Osteoblast (primary cell): ENCODE results near the gene FNBP1L. TPM values are rescaled to one million over a fixed set of nuclear protein-coding genes. Genes with fewer than 3 reads are reported as not detected.

Experiments used
- DNase-seq: peaks from one replicate; pipeline ENCODE4 v3.0.0; 2011; ENCODE audit warnings: low spot score, mixed read lengths; ENCODE audit not compliant: insufficient read length; ENCODE audit errors: missing footprints
- H2AFZ ChIP-seq: 2 replicates; pipeline ENCODE4 v1.6.0; 2011; ENCODE audit warnings: mild to moderate bottlenecking, low read length
- H3K27ac ChIP-seq: 2 replicates; pipeline ENCODE4 v1.5.1; 2011; ENCODE audit warnings: mild to moderate bottlenecking, low read depth, low read length, moderate library complexity
- H3K27me3 ChIP-seq: 2 replicates; pipeline ENCODE4 v1.6.0; 2012; ENCODE audit warnings: mild to moderate bottlenecking, control low read depth, inconsistent platforms, low read length, moderate library complexity; ENCODE audit not compliant: insufficient read depth
- H3K36me3 ChIP-seq: 2 replicates; pipeline ENCODE4 v1.5.1; 2011; ENCODE audit warnings: mild to moderate bottlenecking, low read length, control low read depth, moderate library complexity; ENCODE audit not compliant: insufficient read depth
- H3K4me1 ChIP-seq: 2 replicates; pipeline ENCODE4 v1.5.1; 2011; ENCODE audit warnings: mild to moderate bottlenecking, low read length, control low read depth, moderate library complexity; ENCODE audit not compliant: insufficient read depth
- H3K4me2 ChIP-seq: 2 replicates; pipeline ENCODE4 v1.6.0; 2011; ENCODE audit warnings: mild to moderate bottlenecking, low read length; ENCODE audit not compliant: insufficient read depth
- H3K4me3 ChIP-seq: fragments of 200-600 bp; sonication (generic); 3 replicates; pipeline ENCODE4 v1.5.1; 2012; ENCODE audit warnings: mild to moderate bottlenecking, low read length, inconsistent platforms; ENCODE audit not compliant: insufficient read depth
- H3K79me2 ChIP-seq: 2 replicates; pipeline ENCODE4 v1.6.0; 2012; ENCODE audit warnings: mild to moderate bottlenecking, low read length, control low read depth, inconsistent platforms; ENCODE audit not compliant: insufficient read depth
- H3K9me3 ChIP-seq: 2 replicates; pipeline ENCODE4 v1.5.1; 2011; ENCODE audit warnings: low read depth, low read length, control low read depth
- H4K20me1 ChIP-seq: 2 replicates; pipeline ENCODE4 v1.6.0; 2012; ENCODE audit warnings: mild to moderate bottlenecking, low read length, control low read depth; ENCODE audit not compliant: insufficient read depth
- CTCF ChIP-seq: IDR thresholded peaks from 2 replicates; pipeline ENCODE4 v1.5.1; 2011; ENCODE audit warnings: mild to moderate bottlenecking, low read depth, low read length, moderate library complexity; ENCODE audit errors: extremely low read depth
- total RNA-seq: library from RNA; depleted of rRNA; stranded (reverse); fragments of >200 nt; gene quantifications from 2 replicates; pipeline ENCODE4 v1.2.3, GENCODE V29; 2012

FNBP1L gene
- total RNA-seq, 1 donor = 8.7 TPM

GRCh38 chr1:93502571-93502970 lies 54.7 kb downstream of the FNBP1L start:
- Histone ChIP-seq H2AFZ (no peak overlapping the region), H3K79me2 (no peaks in the 10 kb centered on the region), H3K9me3 (no peaks in the 10 kb centered on the region), H3K36me3 (no peaks in the 10 kb centered on the region), H3K4me1 (no peaks in the 10 kb centered on the region), H4K20me1 (no peaks in the 10 kb centered on the region), H3K4me3 (no peak overlapping the region), H3K4me2 (no peak overlapping the region), H3K27ac (no peak overlapping the region), H3K27me3 (no peaks in the 10 kb centered on the region)
- no peak for TF ChIP-seq CTCF
- DNase-seq = no peak

DNA sequence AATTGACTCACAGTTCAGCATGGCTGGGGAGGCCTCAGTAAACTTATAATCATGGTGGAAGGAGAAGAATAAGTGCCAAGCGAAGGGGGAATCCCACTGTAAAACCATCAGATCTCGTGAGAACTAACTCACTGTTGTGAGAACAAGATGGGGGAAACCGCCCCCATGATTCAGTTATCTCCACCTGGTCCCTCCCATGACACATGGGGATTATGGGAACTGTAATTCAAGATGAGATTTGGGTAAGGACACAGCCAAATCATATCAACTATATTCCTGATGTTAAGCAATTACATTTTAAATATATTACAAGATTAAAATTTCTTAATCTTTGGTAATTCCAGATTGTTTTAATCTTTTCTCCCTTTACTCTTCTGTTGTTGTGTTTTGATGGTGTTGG lies 55.2 kb downstream of the FNBP1L start:
- Histone ChIP-seq H3K79me2 (no peaks in the 10 kb centered on the region), H2AFZ (no peak overlapping the region), H3K9me3 (no peaks in the 10 kb centered on the region), H3K4me2 (no peak overlapping the region), H3K27ac (no peak overlapping the region), H3K4me3 (no peak overlapping the region), H3K36me3 (no peaks in the 10 kb centered on the region), H4K20me1 (no peaks in the 10 kb centered on the region), H3K4me1 (no peaks in the 10 kb centered on the region), H3K27me3 (no peaks in the 10 kb centered on the region)
- no peak for TF ChIP-seq CTCF
- DNase-seq = no peak

DNA sequence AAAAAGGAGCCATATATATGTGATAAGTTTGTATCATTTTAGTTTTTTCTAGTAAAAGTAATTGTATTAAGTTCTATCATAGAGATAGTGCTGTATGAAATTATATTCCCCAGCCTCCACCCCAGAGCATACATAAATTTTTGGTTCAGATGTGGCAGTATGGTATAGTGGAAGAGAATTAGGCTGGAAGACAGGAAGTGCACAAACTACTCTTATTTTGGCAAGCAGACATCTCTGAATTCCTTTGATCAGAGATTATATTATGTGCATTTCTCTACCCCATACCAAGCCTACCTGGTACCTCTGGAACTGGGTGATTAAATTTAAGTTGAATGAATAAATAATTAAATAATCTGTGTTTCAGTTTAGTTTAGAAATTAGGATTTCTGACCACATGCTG lies 55.9 kb downstream of the FNBP1L start:
- H2AFZ ChIP-seq = no peak overlapping the region
- no peak overlapping the region for H3K27ac ChIP-seq
- no peaks in the 10 kb centered on the region for H3K27me3 ChIP-seq
- DNase-seq = no peak
- no peaks in the 10 kb centered on the region for H3K79me2 ChIP-seq
- H3K4me3 ChIP-seq = no peak overlapping the region
- H4K20me1 ChIP-seq = no peaks in the 10 kb centered on the region
- H3K9me3 ChIP-seq = no peaks in the 10 kb centered on the region
- H3K36me3 ChIP-seq = no peaks in the 10 kb centered on the region
- H3K4me2 ChIP-seq = no peak overlapping the region
- TF ChIP-seq CTCF = no peak
- no peaks in the 10 kb centered on the region for H3K4me1 ChIP-seq

GRCh38 chr1:93504247-93505033 lies 56.5 kb downstream of the FNBP1L start:
- TF ChIP-seq CTCF = no peak
- Histone ChIP-seq H3K4me1 (no peaks in the 10 kb centered on the region), H4K20me1 (no peaks in the 10 kb centered on the region), H3K4me3 (no peak overlapping the region), H2AFZ (no peak overlapping the region), H3K79me2 (no peaks in the 10 kb centered on the region), H3K9me3 (no peaks in the 10 kb centered on the region), H3K27me3 (no peaks in the 10 kb centered on the region), H3K36me3 (no peaks in the 10 kb centered on the region), H3K4me2 (no peak overlapping the region), H3K27ac (no peak overlapping the region)
- no peak for DNase-seq
